GM12878 (cell line): ENCODE data around the gene TH. TPM values are rescaled to one million over a fixed set of nuclear protein-coding genes. Genes with fewer than 3 reads are reported as not detected.

Experiments
- ATAC-seq: fragments of 200-7000 bp; cut with Tn5 transposase; 3 replicates; pipeline ENCODE4 v1.9.1; 2020; ENCODE audit warnings: mild to moderate bottlenecking, moderate library complexity
- BruUV-seq: library from RNA; stranded (reverse); fragments of 400-500 nt; replicated peaks from 2 replicates; lab custom pipeline; 2021; lab: Mats Ljungman, UMichigan
- CTCF ChIA-PET: fragments of 300-600 bp; sonication (Branson Sonifier 250); formaldehyde crosslinking; extraction: SDS; loops from one replicate; lab custom pipeline; 2021; ENCODE audit warnings: inconsistent platforms; lab: Yijun Ruan, JAX
- POLR2A ChIA-PET: fragments of 350-600 bp; formaldehyde crosslinking; extraction: SDS; loops from one replicate; lab custom pipeline; 2021; ENCODE audit warnings: inconsistent platforms; lab: Charles Lee
- RAD21 ChIA-PET: fragments of 300-600 bp; sonication (Branson Sonifier 250); formaldehyde crosslinking; loops from one replicate; lab custom pipeline; 2023; ENCODE audit warnings: antibody characterized with exemption; ENCODE audit not compliant: unreplicated experiment; lab: Charles Lee
- SMC1A ChIA-PET: fragments of 300-600 bp; sonication (Branson Sonifier 250); formaldehyde crosslinking; loops from one replicate; lab custom pipeline; 2023; ENCODE audit not compliant: unreplicated experiment, uncharacterized antibody; lab: Charles Lee
- DNase-seq: peaks from one replicate; pipeline ENCODE4 v3.0.0-alpha.2; 2011; ENCODE audit warnings: low read depth, low spot score
- FAIRE-seq: peaks from 3 replicates; lab custom pipeline; 2011; peaks lifted over from hg19 to GRCh38; lab: Jason Lieb, UNC
- H2AFZ ChIP-seq: 2 replicates; pipeline ENCODE4 v1.6.0; 2011; ENCODE audit warnings: low read depth, low read length, control low read depth; ENCODE audit not compliant: control insufficient read depth
- H3K27ac ChIP-seq: 2 replicates; pipeline ENCODE4 v1.5.1; 2011; ENCODE audit warnings: control low read depth; ENCODE audit not compliant: control insufficient read depth, insufficient read depth
- H3K27me3 ChIP-seq, 2 experiments: replicated peaks in 1 of 2; 2 replicates each; pipeline versions ENCODE4 v1.6.0 to v1.6.1; 2011; ENCODE audit warnings: low read length in 1 of 2; ENCODE audit not compliant: control insufficient read depth in 2 of 2, insufficient read depth in 2 of 2
- H3K36me3 ChIP-seq, 2 experiments: 2 replicates each; pipeline ENCODE4 v1.5.1; 2011; ENCODE audit warnings: low read length in 1 of 2; ENCODE audit not compliant: control insufficient read depth in 2 of 2, insufficient read depth in 2 of 2
- H3K4me1 ChIP-seq: 2 replicates; pipeline ENCODE4 v1.6.1; 2011; ENCODE audit warnings: mild to moderate bottlenecking, low read length, moderate library complexity, mixed read lengths; ENCODE audit not compliant: control insufficient read depth, insufficient read depth
- H3K4me2 ChIP-seq: 2 replicates; pipeline ENCODE4 v1.6.0; 2011; ENCODE audit warnings: control low read depth; ENCODE audit not compliant: control insufficient read depth, insufficient read depth
- H3K4me3 ChIP-seq: fragments of 200-600 bp; sonication (generic); 2 replicates; pipeline ENCODE4 v1.5.1; 2016
- H3K79me2 ChIP-seq: 2 replicates; pipeline ENCODE4 v1.6.0; 2011; ENCODE audit warnings: low read length; ENCODE audit not compliant: control insufficient read depth, insufficient read depth
- H3K9ac ChIP-seq: 2 replicates; pipeline ENCODE4 v1.8.0; 2011; ENCODE audit warnings: low read length, control low read depth, mixed read lengths; ENCODE audit not compliant: control insufficient read depth, insufficient read depth
- H3K9me3 ChIP-seq: replicated peaks from 3 replicates; pipeline ENCODE4 v1.5.1; 2011; ENCODE audit warnings: mild to moderate bottlenecking, low read length; ENCODE audit not compliant: control insufficient read depth, insufficient read depth
- H4K20me1 ChIP-seq: 2 replicates; pipeline ENCODE4 v1.6.0; 2011; ENCODE audit not compliant: control insufficient read depth, insufficient read depth
- PAX8 ChIP-seq: fragments of 450-650 bp; IDR thresholded peaks from 2 replicates; pipeline ENCODE4 v1.6.1; 2017; ENCODE audit warnings: mild to moderate bottlenecking, moderate library complexity
- SMAD1 ChIP-seq: fragments of 450-650 bp; IDR thresholded peaks from 2 replicates; pipeline ENCODE4 v1.6.1; 2018; ENCODE audit warnings: mild to moderate bottlenecking, low read depth; ENCODE audit not compliant: partially characterized antibody
- WGBS: methylation state at CpG from one replicate; pipeline ENCODE4 v1.1.6; 2016; ENCODE audit warnings: low lambda C conversion rate; ENCODE audit not compliant: insufficient replicate concordance, insufficient coverage; ENCODE audit errors: missing lambda C conversion rate; 5-methylcytosine and 5-hydroxymethylcytosine counted together
- in situ Hi-C: fragments of 300-500 bp; cut with MboI; formaldehyde crosslinking; loops from 9 replicates; pipeline ENCODE4 v1.14.3; 2018; ENCODE audit warnings: mixed read lengths
- intact Hi-C: fragments of 100-400 bp; cut with micrococcal nuclease; formaldehyde crosslinking; loops from one replicate; pipeline ENCODE4 v1.14.2; 2022; ENCODE audit not compliant: unreplicated experiment
- polyA plus RNA-seq, 11 experiments: library from polyadenylated mRNA; depleted of rRNA in 4 of 11; unstranded in 6 of 11; stranded (reverse) in 5 of 11; fragments of >200 nt; fragmentation: Nextera tagmentation in 4 of 11; fragmentation: Illumina TruSeq in 1 of 11; extraction: Ambion mirVana in 4 of 11; extraction: Trizol in 1 of 11; gene quantifications; 1 replicate in 1 of 11; 2 replicates in 10 of 11; pipeline versions ENCODE4 v1.2.1 to v1.2.3, GENCODE V29; 2011 to 2016; ENCODE audit warnings: inconsistent platforms in 2 of 11, missing spikeins in 2 of 11, low read depth in 1 of 11
- total RNA-seq, 4 experiments: library from RNA; depleted of rRNA in 3 of 4; stranded (reverse); fragments of >200 nt in 3 of 4; fragmentation: Illumina TruSeq in 1 of 4; extraction: Trizol in 1 of 4; gene quantifications; 2 replicates each; pipeline versions ENCODE4 v1.2.1 to v1.2.3, GENCODE V29; 2013 to 2021
- TF ChIP-seq, protein P1 (sequence below): fragments of 450-650 bp; IDR thresholded peaks from 2 replicates; pipeline ENCODE4 v1.6.1; 2017; ENCODE audit warnings: mild to moderate bottlenecking, moderate library complexity

The TH gene
- total and polyA plus RNA-seq, 10 of the 15 experiments (the other 5 are each of a cell fraction or from before 2014, with no cell fraction given), result not detected

GRCh38 chr11:2130881-2131352 is 40.7 kb downstream of the TH start:
- SMC1A ChIA-PET, result no interaction called here
- in situ Hi-C loops, result no loop called here
- intact Hi-C loops, result no loop called here
- H3K9me3 ChIP-seq, result no peaks in the 10 kb centered on the region
- H4K20me1 ChIP-seq, result no peaks in the 10 kb centered on the region
- POLR2A ChIA-PET, result no interaction called here
- RAD21 ChIA-PET, result no interaction called here
- no peak for FAIRE-seq
- no peak overlapping the region for H2AFZ ChIP-seq
- CTCF ChIA-PET, result no interaction called here
- no peak for TF ChIP-seq PAX8
- TF ChIP-seq, all 136 proteins: peak for 0
- no peak overlapping the region for H3K27ac ChIP-seq
- no peak overlapping the region for H3K9ac ChIP-seq
- H3K4me2 ChIP-seq, result no peak overlapping the region
- H3K79me2 ChIP-seq, result no peaks in the 10 kb centered on the region
- ATAC-seq (no peak), DNase-seq (no peak)
- H3K36me3 ChIP-seq, result no peaks in the 10 kb centered on the region
- H3K27me3 ChIP-seq, result peaks cover 0 to 5% of the 10 kb centered on the region in 2 experiments; a peak in 1 of 4 replicates
- H3K4me1 ChIP-seq, result no peaks in the 10 kb centered on the region
- H3K4me3 ChIP-seq, result no peak overlapping the region
- WGBS, result 69% methylated on average over 18 of the region's 18 CpGs
- no TSS peak for BruUV-seq

DNA sequence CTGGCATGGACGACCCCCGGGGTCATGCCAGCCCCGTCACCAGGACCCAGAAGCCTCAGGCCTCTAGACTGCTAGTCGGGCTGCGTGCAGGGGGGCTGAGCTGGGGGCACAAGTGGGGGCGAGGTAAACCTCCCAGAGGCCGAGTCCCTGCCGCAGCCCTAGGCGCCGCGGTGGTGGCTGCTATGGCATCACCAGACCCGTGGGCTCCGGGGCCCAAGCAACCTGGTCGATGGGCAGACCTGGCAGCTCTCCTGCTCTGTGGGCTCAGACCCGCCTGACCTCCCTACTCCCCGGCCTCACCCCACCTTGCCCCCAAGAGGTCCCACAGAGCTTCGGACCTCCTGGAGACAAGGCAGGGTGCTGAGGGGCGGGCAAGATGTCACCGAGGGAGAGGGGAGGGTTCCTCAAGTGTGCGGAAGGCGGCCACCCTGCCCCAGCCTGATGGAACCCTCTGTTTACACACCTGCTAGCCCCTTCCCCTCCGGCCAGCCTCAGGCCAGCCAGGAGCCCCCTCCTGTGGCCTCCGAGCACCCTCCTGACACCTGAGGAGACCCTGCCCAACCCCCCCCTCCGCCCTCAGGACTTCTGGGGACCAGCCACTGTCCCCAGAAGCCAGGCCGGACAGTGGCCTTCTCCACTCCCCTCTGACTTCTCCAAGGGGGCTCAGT is 41.8 kb downstream of the TH start:
- ChIA-PET SMC1A (no interaction called here), RAD21 (no interaction called here), CTCF (no interaction called here), POLR2A (no interaction called here)
- Histone ChIP-seq H3K36me3 (no peaks in the 10 kb centered on the region), H3K79me2 (no peaks in the 10 kb centered on the region), H3K4me2 (no peak overlapping the region), H3K27me3 (peaks cover 0 to 5% of the 10 kb centered on the region in 2 experiments; a peak in 1 of 4 replicates), H3K4me3 (no peak overlapping the region), H3K4me1 (no peaks in the 10 kb centered on the region), H2AFZ (no peak overlapping the region), H3K9me3 (no peaks in the 10 kb centered on the region), H4K20me1 (no peaks in the 10 kb centered on the region), H3K9ac (no peak overlapping the region), H3K27ac (no peak overlapping the region)
- intact Hi-C loops (no loop called here), in situ Hi-C loops (no loop called here)
- no peak for TF ChIP-seq SMAD1
- TF ChIP-seq, protein P1, sequence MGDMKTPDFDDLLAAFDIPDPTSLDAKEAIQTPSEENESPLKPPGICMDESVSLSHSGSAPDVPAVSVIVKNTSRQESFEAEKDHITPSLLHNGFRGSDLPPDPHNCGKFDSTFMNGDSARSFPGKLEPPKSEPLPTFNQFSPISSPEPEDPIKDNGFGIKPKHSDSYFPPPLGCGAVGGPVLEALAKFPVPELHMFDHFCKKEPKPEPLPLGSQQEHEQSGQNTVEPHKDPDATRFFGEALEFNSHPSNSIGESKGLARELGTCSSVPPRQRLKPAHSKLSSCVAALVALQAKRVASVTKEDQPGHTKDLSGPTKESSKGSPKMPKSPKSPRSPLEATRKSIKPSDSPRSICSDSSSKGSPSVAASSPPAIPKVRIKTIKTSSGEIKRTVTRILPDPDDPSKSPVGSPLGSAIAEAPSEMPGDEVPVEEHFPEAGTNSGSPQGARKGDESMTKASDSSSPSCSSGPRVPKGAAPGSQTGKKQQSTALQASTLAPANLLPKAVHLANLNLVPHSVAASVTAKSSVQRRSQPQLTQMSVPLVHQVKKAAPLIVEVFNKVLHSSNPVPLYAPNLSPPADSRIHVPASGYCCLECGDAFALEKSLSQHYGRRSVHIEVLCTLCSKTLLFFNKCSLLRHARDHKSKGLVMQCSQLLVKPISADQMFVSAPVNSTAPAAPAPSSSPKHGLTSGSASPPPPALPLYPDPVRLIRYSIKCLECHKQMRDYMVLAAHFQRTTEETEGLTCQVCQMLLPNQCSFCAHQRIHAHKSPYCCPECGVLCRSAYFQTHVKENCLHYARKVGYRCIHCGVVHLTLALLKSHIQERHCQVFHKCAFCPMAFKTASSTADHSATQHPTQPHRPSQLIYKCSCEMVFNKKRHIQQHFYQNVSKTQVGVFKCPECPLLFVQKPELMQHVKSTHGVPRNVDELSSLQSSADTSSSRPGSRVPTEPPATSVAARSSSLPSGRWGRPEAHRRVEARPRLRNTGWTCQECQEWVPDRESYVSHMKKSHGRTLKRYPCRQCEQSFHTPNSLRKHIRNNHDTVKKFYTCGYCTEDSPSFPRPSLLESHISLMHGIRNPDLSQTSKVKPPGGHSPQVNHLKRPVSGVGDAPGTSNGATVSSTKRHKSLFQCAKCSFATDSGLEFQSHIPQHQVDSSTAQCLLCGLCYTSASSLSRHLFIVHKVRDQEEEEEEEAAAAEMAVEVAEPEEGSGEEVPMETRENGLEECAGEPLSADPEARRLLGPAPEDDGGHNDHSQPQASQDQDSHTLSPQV, result no peak
- BruUV-seq, result no TSS peak
- DNase-seq, result no peak
- no peak for FAIRE-seq
- ATAC-seq, result no peak
- WGBS, result 49% methylated on average over 20 of the region's 25 CpGs
